Transverse colon (tissue), 4 donors: Measurements from ENCODE around the gene HDHD3. TPM values are rescaled to one million over a fixed set of nuclear protein-coding genes. Genes with fewer than 3 reads are reported as not detected.

ENCODE experiments used
- DNase-seq: peaks from one replicate; pipeline ENCODE4 v3.0.0-alpha.2; 2019
- H3K27ac ChIP-seq, 4 donors: fragments of 200-600 bp; sonication (generic); 2 replicates each; pipeline ENCODE4 v1.5.1; 2016 to 2018; ENCODE audit warnings: inconsistent platforms in 4 of 4
- H3K27me3 ChIP-seq: fragments of 200-600 bp; sonication (generic); 2 replicates; pipeline ENCODE4 v1.5.1; 2017; ENCODE audit warnings: inconsistent platforms
- H3K36me3 ChIP-seq, 4 donors: fragments of 200-600 bp; sonication (generic); 2 replicates each; pipeline ENCODE4 v1.5.1; 2017 to 2019; ENCODE audit warnings: inconsistent platforms in 4 of 4
- H3K4me1 ChIP-seq, 4 donors: fragments of 200-600 bp; sonication (generic); 2 replicates each; pipeline ENCODE4 v1.5.1; 2017 to 2020; ENCODE audit warnings: inconsistent platforms in 4 of 4
- H3K4me3 ChIP-seq, 4 donors: fragments of 200-600 bp; sonication (generic); 1 replicate in 1 of 4; 2 replicates in 3 of 4; pipeline versions ENCODE4 v1.5.1 to v1.6.1; 2017 to 2019; ENCODE audit warnings: inconsistent platforms in 4 of 4
- H3K9me3 ChIP-seq, 2 donors: fragments of 200-600 bp; sonication (generic); 2 replicates each; pipeline ENCODE4 v1.5.1; 2017 to 2019; ENCODE audit warnings: inconsistent platforms in 2 of 2
- CTCF ChIP-seq, 5 experiments: fragments of 200-600 bp in 3 of 5; fragments of 450-650 bp in 2 of 5; sonication (generic) in 3 of 5; IDR thresholded peaks; 1 replicate in 2 of 5; 2 replicates in 3 of 5; pipeline ENCODE4 v1.5.1; 2016 to 2017; ENCODE audit warnings: antibody characterized with exemption in 5 of 5, inconsistent platforms in 3 of 5, mild to moderate bottlenecking in 2 of 5, moderate library complexity in 1 of 5
- EP300 ChIP-seq: sonication (generic); formaldehyde crosslinking; IDR thresholded peaks from one replicate; pipeline ENCODE4 v1.6.1; 2017; ENCODE audit warnings: antibody characterized with exemption, low read depth
- POLR2A ChIP-seq: fragments of 450-650 bp; IDR thresholded peaks from one replicate; pipeline ENCODE4 v1.6.1; 2016; ENCODE audit warnings: antibody characterized with exemption, mild to moderate bottlenecking, moderate library complexity
- POLR2AphosphoS5 ChIP-seq, 3 donors: sonication (generic); formaldehyde crosslinking; IDR thresholded peaks; one replicate each; pipeline ENCODE4 v1.6.1; 2016; ENCODE audit warnings: antibody characterized with exemption in 3 of 3
- WGBS, 2 donors: methylation state at CpG; one replicate each; pipeline ENCODE4 v1.1.5; 2018; ENCODE audit warnings: low coverage in 1 of 2; 5-methylcytosine and 5-hydroxymethylcytosine counted together
- in situ Hi-C, 4 donors: fragments of 200-750 bp; cut with MboI; loops; one replicate each; pipeline versions ENCODE4 v1.15.0 to v1.15.1; 2017; ENCODE audit warnings: low sequenced_read_pairs in 3 of 4, low pct_ligation_motif_present in 1 of 4, low pct_unique_long_range_greater_than_20kb in 1 of 4
- intact Hi-C: fragments of 100-400 bp; cut with DNase I; formaldehyde crosslinking; loops from one replicate; pipeline ENCODE4 v1.15.1; 2023; ENCODE audit warnings: low total_unique reads
- total RNA-seq, 4 donors: library from RNA; depleted of rRNA; stranded (reverse); fragments of >200 nt; gene quantifications; one replicate each; pipeline ENCODE4 v1.1.0, GENCODE V29; 2016

The HDHD3 gene
- total RNA-seq, 4 donors from 2014 or later: 156 to 269 (median 237) TPM

GRCh38 chr9:113375057-113376023 is 1.4 kb downstream of the HDHD3 start:
- Histone ChIP-seq H3K36me3 (peaks cover 0 to 13% (median 3%) of the 10 kb centered on the region in 4 donors), H3K9me3 (no peaks in the 10 kb centered on the region), H3K4me1 (peaks cover 0 to 35% (median 23%) of the 10 kb centered on the region in 4 donors), H3K4me3 (peak overlapping the region in 3 of 4 donors; percentile 56 to 89 (median 84)), H3K27me3 (no peaks in the 10 kb centered on the region), H3K27ac (peak overlapping the region; percentile 81 to 96 (median 94))
- WGBS, 2 donors: 67 to 100% methylated on average over 1 to 6 of the region's 6 CpGs
- intact Hi-C loops (no loop called here), in situ Hi-C loops (no loop called here)
- TF ChIP-seq EP300 (no peak), POLR2AphosphoS5 (IDR thresholded peaks at IDR 0.05) (peak in 2 of 3 donors; percentile 45 to 78), POLR2A (peak; percentile 51)
- DNase-seq: peak; percentile 75

- H3K4me3 ChIP-seq: no peak overlapping the region
- in situ Hi-C loops (no loop called here), intact Hi-C loops (no loop called here)
- H3K4me1 ChIP-seq: peaks cover 0 to 30% (median 19%) of the 10 kb centered on the region in 4 donors
- H3K27ac ChIP-seq: peak overlapping the region in 3 of 4 donors; percentile 13 to 38 (median 37)
- peaks cover 0 to 13% (median 3%) of the 10 kb centered on the region in 4 donors for H3K36me3 ChIP-seq
- 69% methylated on average over 14 of the region's 24 CpGs; no CpG with 5 or more reads in 1 of the 2 donors for WGBS, 2 donors
- no peak for TF ChIP-seq CTCF (IDR thresholded peaks at IDR 0.05)
- TF ChIP-seq EP300: no peak
- no peak for TF ChIP-seq POLR2AphosphoS5 (IDR thresholded peaks at IDR 0.05)
- no peak for TF ChIP-seq POLR2A
- H3K9me3 ChIP-seq: no peaks in the 10 kb centered on the region
- no peaks in the 10 kb centered on the region for H3K27me3 ChIP-seq
- DNase-seq: no peak
Measured at GRCh38 chr9:113373676-113374392, 3.0 kb downstream of the HDHD3 start.

GRCh38 chr9:113373256-113373655 is 3.5 kb downstream of the HDHD3 start:
- Histone ChIP-seq H3K4me1 (peaks cover 0 to 30% (median 19%) of the 10 kb centered on the region in 4 donors), H3K27me3 (no peaks in the 10 kb centered on the region), H3K9me3 (no peaks in the 10 kb centered on the region), H3K27ac (peak overlapping the region in 3 of 4 donors; percentile 13 to 38 (median 37)), H3K4me3 (no peak overlapping the region), H3K36me3 (peaks cover 0 to 13% (median 3%) of the 10 kb centered on the region in 4 donors)
- WGBS, 2 donors: 54% methylated on average over 3 of the region's 3 CpGs; no CpG with 5 or more reads in 1 of the 2 donors
- TF ChIP-seq CTCF (IDR thresholded peaks at IDR 0.05) (no peak), POLR2AphosphoS5 (IDR thresholded peaks at IDR 0.05) (no peak), EP300 (no peak), POLR2A (no peak)
- intact Hi-C loops: no loop called here
- in situ Hi-C loops: no loop called here
- no peak for DNase-seq

- intact Hi-C loops (no loop called here), in situ Hi-C loops (no loop called here)
- no peaks in the 10 kb centered on the region for H3K27me3 ChIP-seq
- no peak for DNase-seq
- H3K27ac ChIP-seq: no peak overlapping the region
- TF ChIP-seq POLR2AphosphoS5 (IDR thresholded peaks at IDR 0.05) (peak in 1 of 3 donors; percentile 6), POLR2A (peak; percentile 19), CTCF (IDR thresholded peaks at IDR 0.05) (no peak)
- WGBS, 2 donors: 80 to 85% methylated on average over 1 to 5 of the region's 5 CpGs
- peaks cover 0 to 13% (median 3%) of the 10 kb centered on the region in 4 donors for H3K36me3 ChIP-seq
- H3K4me1 ChIP-seq: peaks cover 0 to 24% (median 12%) of the 10 kb centered on the region in 4 donors
- no peaks in the 10 kb centered on the region for H3K9me3 ChIP-seq
- H3K4me3 ChIP-seq: no peak overlapping the region
Measured at GRCh38 chr9:113372059-113372458, 4.7 kb downstream of the HDHD3 start.
